ENCODE data around the gene MEN1.
"Not testable (repeated sequence)": the region's sequence is repeated elsewhere in the genome, so short reads cannot be mapped to it uniquely, and the experiment has no call there.

MEN1 gene

GRCh38 chr11:64834031-64834722 lies 23.8 kb upstream of the MEN1 start:
- no peak for DNase-seq (ENCODE audit: extremely low read depth in 1 of 2, low read depth in 1 of 2)

GRCh38 chr11:64833509-64833908 lies 23.2 kb upstream of the MEN1 start:
- DNase-seq (ENCODE audit: extremely low read depth in 1 of 2, low read depth in 1 of 2) = no peak

- DNase-seq (ENCODE audit: extremely low read depth in 1 of 2, low read depth in 1 of 2) = no peak
Observed at GRCh38 chr11:64833198-64833502, 22.8 kb upstream of the MEN1 start.

GRCh38 chr11:64832467-64833197 lies 22.3 kb upstream of the MEN1 start:
- no peak for DNase-seq (ENCODE audit: extremely low read depth in 1 of 2, low read depth in 1 of 2)

- no peak for DNase-seq (ENCODE audit: extremely low read depth in 1 of 2, low read depth in 1 of 2)
Observed at GRCh38 chr11:64831411-64831891, 21.1 kb upstream of the MEN1 start.

GRCh38 chr11:64829536-64830251 lies 19.3 kb upstream of the MEN1 start:
- DNase-seq (ENCODE audit: extremely low read depth in 1 of 2, low read depth in 1 of 2) = no peak

- no peak for DNase-seq (ENCODE audit: extremely low read depth in 1 of 2, low read depth in 1 of 2)
Observed at GRCh38 chr11:64827451-64827839, 17.1 kb upstream of the MEN1 start.

- no peak for DNase-seq (ENCODE audit: extremely low read depth in 1 of 2, low read depth in 1 of 2)
Observed at GRCh38 chr11:64826578-64827450, 16.5 kb upstream of the MEN1 start.

GRCh38 chr11:64826062-64826461 lies 15.7 kb upstream of the MEN1 start:
- no peak for DNase-seq (ENCODE audit: extremely low read depth in 1 of 2, low read depth in 1 of 2)

- no peak for DNase-seq (ENCODE audit: extremely low read depth in 1 of 2, low read depth in 1 of 2)
Observed at GRCh38 chr11:64823568-64824119, 13.3 kb upstream of the MEN1 start.

GRCh38 chr11:64817476-64817875 lies 7.1 kb upstream of the MEN1 start:
- DNase-seq (ENCODE audit: extremely low read depth in 1 of 2, low read depth in 1 of 2) = no peak

- DNase-seq (ENCODE audit: extremely low read depth in 1 of 2, low read depth in 1 of 2) = not testable (repeated sequence)
Observed at GRCh38 chr11:64815433-64815832, 5.1 kb upstream of the MEN1 start.

- no peak for DNase-seq (ENCODE audit: extremely low read depth in 1 of 2, low read depth in 1 of 2)
Observed at GRCh38 chr11:64814712-64815187, 4.4 kb upstream of the MEN1 start.

GRCh38 chr11:64813826-64814225 lies 3.5 kb upstream of the MEN1 start:
- DNase-seq (ENCODE audit: extremely low read depth in 1 of 2, low read depth in 1 of 2) = no peak

- no peak for DNase-seq (ENCODE audit: extremely low read depth in 1 of 2, low read depth in 1 of 2)
Observed at GRCh38 chr11:64810891-64811272, 531 bp upstream of the MEN1 start.

- no peak for DNase-seq (ENCODE audit: extremely low read depth in 1 of 2, low read depth in 1 of 2)
Observed at GRCh38 chr11:64809781-64810241, 540 bp downstream of the MEN1 start.

- no peak for DNase-seq (ENCODE audit: extremely low read depth in 1 of 2, low read depth in 1 of 2)
Observed at GRCh38 chr11:64805481-64805880, 4.9 kb downstream of the MEN1 start.

- no peak for DNase-seq (ENCODE audit: extremely low read depth in 1 of 2, low read depth in 1 of 2)
Observed at GRCh38 chr11:64804346-64805210, 5.8 kb downstream of the MEN1 start.

- no peak for DNase-seq (ENCODE audit: extremely low read depth in 1 of 2, low read depth in 1 of 2)
Observed at GRCh38 chr11:64803846-64804345, 6.5 kb downstream of the MEN1 start.

Data from stimulated activated CD8-positive, alpha-beta memory T cell treated with anti-CD3 and anti-CD28 coated beads, Interleukin-7, amount 100 ng/mL, for 48 hours (primary cell).